Measurements from ENCODE around the gene CCNL1. TPM values are rescaled to one million over a fixed set of nuclear protein-coding genes. Genes with fewer than 3 reads are reported as not detected.

Gene CCNL1
- total and polyA plus RNA-seq, 2 of the 8 experiments (the other 6 are each of a cell fraction or from before 2014, with no cell fraction given) = 64.5 to 68.6 TPM

- Histone ChIP-seq H3K18ac (ENCODE audit: extremely low read depth, low read length) (no peak overlapping the region), H2BK5ac (ENCODE audit: low read depth, low read length) (no peak overlapping the region), H2BK120ac (replicated peaks; ENCODE audit: low read depth, low read length) (no peak overlapping the region), H4K91ac (replicated peaks; ENCODE audit: insufficient read length, low read length) (no peak overlapping the region), H4K5ac (ENCODE audit: insufficient read length, low read depth, low read length) (no peak overlapping the region), H3K4me3 (ENCODE audit: extremely low read depth in 1 of 4, insufficient read depth in 2 of 4, low read depth in 3 of 4, low read length in 4 of 4) (no peak overlapping the region), H2AK5ac (ENCODE audit: low read depth, low read length) (no peak overlapping the region), H3K79me2 (ENCODE audit: control insufficient read depth in 1 of 2, insufficient read depth in 2 of 2, low read length in 2 of 2) (peaks cover 4 to 53% of the 10 kb centered on the region in 2 experiments; a peak in 3 of 4 replicates), H3K36me3 (ENCODE audit: control insufficient read depth in 2 of 4, insufficient read depth in 4 of 4, low read length in 3 of 4) (peaks cover 35 to 100% (median 88%) of the 10 kb centered on the region in 4 experiments), H3K4me2 (ENCODE audit: insufficient read depth in 1 of 2, low read depth in 2 of 2, low read length in 2 of 2) (no peak overlapping the region), H3K56ac (replicated peaks; ENCODE audit: insufficient read length, low read depth, low read length) (no peak overlapping the region), H3K27me3 (replicated peaks in 1 of 4; ENCODE audit: control insufficient read depth in 3 of 4, extremely low read depth in 1 of 4, insufficient read depth in 3 of 4, low read length in 3 of 4) (peaks cover 0 to 1% (median 0%) of the 10 kb centered on the region in 4 experiments; a peak in 1 of 7 replicates), H2BK20ac (ENCODE audit: low read length) (no peak overlapping the region), H4K8ac (ENCODE audit: extremely low read depth, insufficient read depth, low read length) (no peak overlapping the region), H3K9me3 (ENCODE audit: insufficient read depth in 2 of 2, low read depth in 1 of 2, low read length in 1 of 2) (no peaks in the 10 kb centered on the region), H3K4me1 (replicated peaks in 1 of 4; ENCODE audit: control insufficient read depth in 3 of 4, insufficient read depth in 4 of 4, low read length in 3 of 4) (no peaks in the 10 kb centered on the region; a peak in 1 of 7 replicates), H3K79me1 (ENCODE audit: low read depth, low read length) (no peaks in the 10 kb centered on the region), H3K27ac (ENCODE audit: low read depth, low read length) (no peak overlapping the region), H2BK12ac (ENCODE audit: low read depth, low read length) (no peak overlapping the region), H4K20me1 (replicated peaks in 1 of 2; ENCODE audit: control insufficient read depth in 1 of 2, insufficient read depth in 2 of 2, low read length in 2 of 2) (peaks cover 13 to 18% of the 10 kb centered on the region in 2 experiments), H2AFZ (ENCODE audit: low read length) (no peak overlapping the region), H3K23ac (ENCODE audit: insufficient read length) (no peak overlapping the region), H3K14ac (ENCODE audit: insufficient read length) (no peak overlapping the region), H3K9ac (replicated peaks in 1 of 4; ENCODE audit: extremely low read depth in 1 of 4, low read depth in 3 of 4, low read length in 3 of 4) (no peak overlapping the region), H3K23me2 (ENCODE audit: low read depth, low read length) (no peaks in the 10 kb centered on the region), H3K4ac (replicated peaks; ENCODE audit: insufficient read length, low read depth, low read length) (no peak overlapping the region), H2BK15ac (ENCODE audit: low read length) (no peak overlapping the region)
- WGBS, 2 experiments (ENCODE audit: extremely low coverage in 1 of 2, insufficient coverage in 1 of 2, insufficient read length in 1 of 2, insufficient replicate concordance in 2 of 2, low coverage in 1 of 2, low lambda C conversion rate in 2 of 2, missing lambda C conversion rate in 1 of 2) = 97% methylated on average over 2 of the region's 2 CpGs; no CpG with 5 or more reads in 1 of the 2 experiments
- ChIA-PET CTCF (ENCODE audit: partially characterized antibody) (interaction anchor here (1.2 kb wide), 1 partner anchor 21 kb away, joined by 3 read pairs; no protein-coding TSS in a partner anchor), POLR2A (ENCODE audit: partially characterized antibody) (interaction anchor here (0.6 to 6.1 kb wide), 3 partner anchors 8 to 22 kb away, joined by 3 to 43 read pairs (median 3); no protein-coding TSS in a partner anchor)
- FAIRE-seq (no peak), DNase-seq (ENCODE audit: low read depth in 1 of 2, low spot score in 2 of 2) (no peak)
- no peak for TF ChIP-seq MAX (IDR thresholded peaks at IDR 0.05)
- no peak for TF ChIP-seq CTCF (IDR thresholded peaks at IDR 0.05; ENCODE audit: control extremely low read depth in 1 of 3, insufficient read depth in 1 of 3, low read depth in 1 of 3, low read length in 3 of 3)
- TF ChIP-seq RNF2 (IDR thresholded peaks at IDR 0.05; ENCODE audit: borderline replicate concordance, low read depth, low read length, missing control alignments, poor library complexity, severe bottlenecking) = no peak
- TF ChIP-seq POU5F1 (IDR thresholded peaks at IDR 0.05; ENCODE audit: low read depth, low read length) = no peak
- no peak for TF ChIP-seq PHF8 (conservative IDR thresholded peaks at IDR 0.05; ENCODE audit: low read depth, low read length)
Observed at GRCh38 chr3:157152438-157152837, 7.5 kb downstream of the CCNL1 start.
